Lower lobe of right lung (tissue), 2 donors: ENCODE measurements around the gene SERP2. TPM values are rescaled to one million over a fixed set of nuclear protein-coding genes. Genes with fewer than 3 reads are reported as not detected.

ENCODE experiments used
- ATAC-seq, 2 donors: fragments of 200-7000 bp; cut with Tn5 transposase; one replicate each; pipeline ENCODE4 v1.9.1; 2020 to 2022; ENCODE audit warnings: mild to moderate bottlenecking in 2 of 2, moderate library complexity in 2 of 2
- DNase-seq: peaks from one replicate; pipeline ENCODE4 v3.0.0-alpha.2; 2020
- H3K27ac ChIP-seq: fragments of 200-600 bp; one replicate; pipeline ENCODE4 v1.8.0; 2022
- H3K27me3 ChIP-seq: fragments of 200-600 bp; one replicate; pipeline ENCODE4 v1.8.0; 2022; ENCODE audit warnings: low read depth
- H3K36me3 ChIP-seq: fragments of 200-600 bp; one replicate; pipeline ENCODE4 v1.8.0; 2022; ENCODE audit warnings: mild to moderate bottlenecking
- H3K4me1 ChIP-seq: fragments of 200-600 bp; one replicate; pipeline ENCODE4 v1.8.0; 2022
- H3K4me3 ChIP-seq: fragments of 200-600 bp; one replicate; pipeline ENCODE4 v1.8.0; 2022; ENCODE audit warnings: mild to moderate bottlenecking
- H3K9me3 ChIP-seq: fragments of 200-600 bp; one replicate; pipeline ENCODE4 v1.8.0; 2022
- CTCF ChIP-seq: fragments of 200-600 bp; IDR thresholded peaks from one replicate; pipeline ENCODE4 v1.8.0; 2022; ENCODE audit warnings: antibody characterized with exemption, mild to moderate bottlenecking
- intact Hi-C: fragments of 100-400 bp; cut with DNase I; formaldehyde crosslinking; loops from one replicate; pipeline ENCODE4 v1.11.0; 2022
- total RNA-seq: library from RNA; stranded (reverse); fragmentation: NEBNext Ultra II Directional; extraction: Animal tissue kit (Norgen Biotek cat#: 25700); gene quantifications from one replicate; pipeline ENCODE4 v1.2.1, GENCODE V29; 2021
- donor health status: DM: no; HTN: yes; CAD: no; lungs with severe emphysema.

SERP2 gene
- total RNA-seq, 1 donor from 2014 or later = 3.7 TPM

GRCh38 chr13:44409595-44409994 is 36.0 kb downstream of the SERP2 start:
- ATAC-seq = no peak
- no peak for DNase-seq
- Histone ChIP-seq H3K27ac (no peak overlapping the region), H3K36me3 (no peaks in the 10 kb centered on the region), H3K27me3 (no peaks in the 10 kb centered on the region), H3K4me1 (no peaks in the 10 kb centered on the region), H3K9me3 (no peaks in the 10 kb centered on the region), H3K4me3 (no peak overlapping the region)
- no peak for TF ChIP-seq CTCF
- intact Hi-C loops = no loop called here

GRCh38 chr13:44410328-44410859 is 36.8 kb downstream of the SERP2 start:
- no peaks in the 10 kb centered on the region for H3K9me3 ChIP-seq
- no peak overlapping the region for H3K4me3 ChIP-seq
- DNase-seq = no peak
- H3K36me3 ChIP-seq = no peaks in the 10 kb centered on the region
- no peak for ATAC-seq
- no peaks in the 10 kb centered on the region for H3K27me3 ChIP-seq
- no peaks in the 10 kb centered on the region for H3K4me1 ChIP-seq
- H3K27ac ChIP-seq = no peak overlapping the region
- no peak for TF ChIP-seq CTCF
- intact Hi-C loops = no loop called here

- Histone ChIP-seq H3K4me3 (no peak overlapping the region), H3K27me3 (no peaks in the 10 kb centered on the region), H3K9me3 (no peaks in the 10 kb centered on the region), H3K36me3 (no peaks in the 10 kb centered on the region), H3K4me1 (no peaks in the 10 kb centered on the region), H3K27ac (no peak overlapping the region)
- intact Hi-C loops = no loop called here
- no peak for ATAC-seq
- TF ChIP-seq CTCF = no peak
- DNase-seq = no peak
These were observed 38.2 kb downstream of the SERP2 start for GRCh38 chr13:44411841-44412240.

GRCh38 chr13:44412346-44412935 is 38.8 kb downstream of the SERP2 start:
- DNase-seq (no peak), ATAC-seq (peak in 1 of 2 donors; percentile 25)
- intact Hi-C loops = no loop called here

GRCh38 chr13:44413095-44413494 is 39.5 kb downstream of the SERP2 start:
- no peaks in the 10 kb centered on the region for H3K36me3 ChIP-seq
- H3K4me3 ChIP-seq = no peak overlapping the region
- no peak overlapping the region for H3K27ac ChIP-seq
- no peak for DNase-seq
- no peak for TF ChIP-seq CTCF
- intact Hi-C loops = no loop called here
- H3K27me3 ChIP-seq = no peaks in the 10 kb centered on the region
- no peak for ATAC-seq
- H3K9me3 ChIP-seq = no peaks in the 10 kb centered on the region
- no peaks in the 10 kb centered on the region for H3K4me1 ChIP-seq

More at GRCh38 chr13:44412346-44412935, 38.8 kb downstream of the SERP2 start:
- Histone ChIP-seq H3K27ac (no peak overlapping the region), H3K4me1 (no peaks in the 10 kb centered on the region), H3K27me3 (no peaks in the 10 kb centered on the region), H3K4me3 (no peak overlapping the region), H3K9me3 (no peaks in the 10 kb centered on the region), H3K36me3 (no peaks in the 10 kb centered on the region)
- TF ChIP-seq CTCF = no peak
